GM12873 (cell line): ENCODE results near the gene AGA.

Experiments
- TF ChIP-seq, protein P1 (sequence below): IDR thresholded peaks from 2 replicates; pipeline ENCODE4 v1.5.1; 2012; ENCODE audit warnings: low read depth, mild to moderate bottlenecking, moderate library complexity, low read length, control low read depth; ENCODE audit not compliant: insufficient read depth; ENCODE audit errors: missing control alignments

The AGA gene

GRCh38 chr4:177464026-177464425 is 21.8 kb upstream of the AGA start:
- TF ChIP-seq, protein P1, sequence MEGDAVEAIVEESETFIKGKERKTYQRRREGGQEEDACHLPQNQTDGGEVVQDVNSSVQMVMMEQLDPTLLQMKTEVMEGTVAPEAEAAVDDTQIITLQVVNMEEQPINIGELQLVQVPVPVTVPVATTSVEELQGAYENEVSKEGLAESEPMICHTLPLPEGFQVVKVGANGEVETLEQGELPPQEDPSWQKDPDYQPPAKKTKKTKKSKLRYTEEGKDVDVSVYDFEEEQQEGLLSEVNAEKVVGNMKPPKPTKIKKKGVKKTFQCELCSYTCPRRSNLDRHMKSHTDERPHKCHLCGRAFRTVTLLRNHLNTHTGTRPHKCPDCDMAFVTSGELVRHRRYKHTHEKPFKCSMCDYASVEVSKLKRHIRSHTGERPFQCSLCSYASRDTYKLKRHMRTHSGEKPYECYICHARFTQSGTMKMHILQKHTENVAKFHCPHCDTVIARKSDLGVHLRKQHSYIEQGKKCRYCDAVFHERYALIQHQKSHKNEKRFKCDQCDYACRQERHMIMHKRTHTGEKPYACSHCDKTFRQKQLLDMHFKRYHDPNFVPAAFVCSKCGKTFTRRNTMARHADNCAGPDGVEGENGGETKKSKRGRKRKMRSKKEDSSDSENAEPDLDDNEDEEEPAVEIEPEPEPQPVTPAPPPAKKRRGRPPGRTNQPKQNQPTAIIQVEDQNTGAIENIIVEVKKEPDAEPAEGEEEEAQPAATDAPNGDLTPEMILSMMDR = no peak

DNA sequence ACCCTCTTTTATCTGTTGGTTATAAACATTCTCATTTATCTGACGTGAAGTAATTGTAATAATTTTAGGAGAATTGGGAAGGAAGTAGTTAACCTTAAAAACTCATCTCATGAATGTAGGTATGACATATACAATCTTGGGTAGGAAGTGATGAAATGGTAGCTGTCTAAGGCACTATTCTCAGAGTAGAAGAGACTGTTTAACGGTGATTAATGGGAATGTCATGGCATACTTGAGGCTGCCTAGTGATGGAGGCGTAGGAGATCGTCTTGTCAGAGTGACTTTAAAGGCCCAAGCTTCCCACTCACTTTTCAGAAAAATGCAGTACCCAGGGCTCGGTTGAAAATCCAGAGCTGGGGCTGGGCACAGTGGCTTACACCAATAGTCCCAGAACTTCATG is 19.4 kb upstream of the AGA start:
- TF ChIP-seq, protein P1 = no peak

- TF ChIP-seq, protein P1 = no peak
These were observed 18.2 kb upstream of the AGA start for GRCh38 chr4:177460460-177460859.

GRCh38 chr4:177455561-177455970 is 13.3 kb upstream of the AGA start:
- TF ChIP-seq, protein P1 = no peak

DNA sequence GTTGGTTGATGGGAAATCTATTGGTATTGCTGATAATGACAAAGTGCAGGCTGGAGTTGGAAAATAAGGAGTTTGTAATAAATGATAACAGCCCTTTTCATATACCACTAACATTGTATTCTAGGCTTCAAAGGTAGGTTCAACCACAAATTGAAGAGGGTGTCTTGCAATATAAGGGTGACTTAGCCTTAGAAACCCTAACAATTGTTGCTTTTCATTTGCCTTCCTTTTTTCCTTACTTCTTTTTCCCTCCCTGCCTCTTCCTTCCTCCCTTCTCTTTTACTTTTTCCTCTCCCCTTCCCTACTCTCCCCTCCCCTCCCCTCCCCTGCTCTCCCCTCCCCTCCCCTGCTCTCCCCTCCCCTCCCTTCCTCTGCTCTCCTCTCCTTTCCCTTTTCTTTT is 10.9 kb upstream of the AGA start:
- TF ChIP-seq, protein P1 = no peak

DNA sequence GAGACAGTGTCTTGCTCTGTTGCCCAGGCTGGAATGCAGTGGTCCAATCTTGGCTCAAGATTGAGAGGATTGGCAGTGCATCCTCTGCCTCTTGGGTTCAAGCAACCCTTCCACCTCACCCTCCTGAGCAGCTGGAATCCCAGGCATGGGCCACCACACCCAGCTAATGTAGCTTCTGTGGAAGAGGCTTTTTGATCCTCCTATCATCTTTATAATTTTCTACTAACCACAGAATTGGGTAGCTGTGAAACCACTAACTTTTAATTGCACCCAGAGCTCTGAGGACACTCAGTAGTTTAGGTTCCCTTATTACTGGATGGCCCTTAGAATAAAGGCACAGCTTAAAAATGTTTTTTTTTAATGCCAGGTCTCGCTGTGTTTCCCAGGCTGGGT is 8.9 kb upstream of the AGA start:
- TF ChIP-seq, protein P1 = no peak

DNA sequence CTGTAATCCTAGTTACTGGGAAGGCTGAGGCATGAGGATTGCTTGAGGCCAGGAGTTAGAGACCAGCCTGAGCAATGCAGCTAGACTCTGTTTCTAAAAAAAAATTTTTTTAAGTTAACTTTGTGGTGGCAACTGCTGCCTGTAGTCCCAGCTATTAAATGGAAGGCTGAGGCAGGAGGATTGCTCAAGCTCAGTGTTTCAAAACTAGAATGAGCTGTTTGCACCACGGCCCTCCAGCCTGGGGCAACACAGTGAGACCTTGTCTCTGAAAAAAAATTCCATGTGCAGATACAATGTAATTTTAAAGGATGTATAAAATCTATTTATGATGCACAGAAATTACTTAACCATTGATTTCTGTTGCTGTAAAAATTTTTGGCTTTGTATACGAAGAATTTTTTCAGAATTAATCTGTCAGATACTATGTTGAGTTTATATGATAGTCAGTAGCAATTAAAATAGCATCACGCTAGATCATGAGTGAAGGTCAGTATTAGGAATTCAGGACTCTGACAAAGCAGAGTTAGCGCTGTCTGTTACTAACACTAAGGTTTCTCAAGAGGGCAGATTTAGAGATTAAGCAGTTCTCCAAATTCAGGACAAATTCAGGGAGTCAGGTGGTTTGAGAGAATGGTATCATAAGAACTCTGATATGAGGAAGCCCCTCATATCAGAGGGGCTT is 8.3 kb upstream of the AGA start:
- TF ChIP-seq, protein P1 = no peak
